HuH-7 (cell line): ENCODE data around the gene TNC.
A peak's percentile ranks its signal among the peaks of the same experiment; 100 is the strongest.

ENCODE experiments used
- DNase-seq: peaks from one replicate; pipeline ENCODE4 v3.0.0; 2011; ENCODE audit warnings: low spot score

TNC gene

DNA sequence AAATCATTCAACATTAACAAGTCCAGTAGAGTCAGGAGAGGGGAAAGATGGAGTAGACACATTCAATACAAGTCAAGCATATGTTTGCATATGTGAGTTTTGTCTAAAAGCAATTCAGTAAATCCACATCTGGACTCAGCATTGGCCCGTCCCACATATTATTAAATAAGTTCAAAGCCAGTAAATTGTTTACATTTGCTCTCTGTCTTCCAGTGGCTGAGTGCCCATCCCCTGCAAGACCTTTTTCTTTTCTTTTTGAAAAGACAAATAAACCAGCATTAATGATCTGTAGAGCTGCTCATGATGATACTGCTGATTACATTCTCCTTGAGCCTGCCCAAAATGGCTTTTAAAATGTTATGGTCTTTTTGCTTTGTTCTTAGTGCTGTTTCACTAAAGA is 71.1 kb downstream of the TNC start:
- DNase-seq: no peak

DNA sequence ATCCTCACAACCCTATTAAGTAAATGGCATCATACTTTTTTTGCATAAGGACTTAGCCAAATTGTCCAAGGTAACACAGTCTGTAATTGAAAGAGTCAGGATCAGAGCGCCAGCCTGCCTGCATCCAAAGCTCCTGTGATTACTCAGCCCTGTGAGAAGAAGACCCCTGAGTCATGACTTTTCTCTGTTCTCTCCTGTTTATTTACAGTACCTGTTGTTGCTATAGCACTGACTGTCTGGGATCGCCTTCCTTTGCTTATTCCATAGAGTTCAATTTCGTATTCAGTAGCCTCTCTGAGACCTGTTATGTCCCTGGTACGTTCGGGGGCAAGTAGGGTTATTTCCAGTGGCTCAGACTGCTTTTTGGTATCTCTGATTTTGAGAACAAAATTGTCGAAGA is 71.8 kb downstream of the TNC start:
- DNase-seq: no peak

DNA sequence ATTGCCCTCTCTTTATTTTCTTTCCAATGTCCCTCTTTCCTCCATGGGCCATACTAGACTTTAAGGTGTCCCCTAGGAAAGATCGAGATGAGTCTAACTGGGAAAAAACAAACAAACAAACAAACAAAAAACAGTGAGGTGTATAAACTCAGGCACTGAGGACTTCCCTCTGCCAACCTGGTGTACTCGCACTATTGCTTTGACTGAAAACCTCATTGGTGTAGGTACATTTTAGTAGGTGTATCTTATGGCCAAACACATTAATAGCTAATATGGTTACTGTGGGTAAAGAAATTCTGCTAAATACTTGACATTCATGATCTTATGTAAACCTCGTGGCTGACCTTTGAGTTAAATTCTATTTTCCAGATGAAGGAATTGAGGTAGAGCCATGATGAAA is 74.3 kb downstream of the TNC start:
- no peak for DNase-seq

DNA sequence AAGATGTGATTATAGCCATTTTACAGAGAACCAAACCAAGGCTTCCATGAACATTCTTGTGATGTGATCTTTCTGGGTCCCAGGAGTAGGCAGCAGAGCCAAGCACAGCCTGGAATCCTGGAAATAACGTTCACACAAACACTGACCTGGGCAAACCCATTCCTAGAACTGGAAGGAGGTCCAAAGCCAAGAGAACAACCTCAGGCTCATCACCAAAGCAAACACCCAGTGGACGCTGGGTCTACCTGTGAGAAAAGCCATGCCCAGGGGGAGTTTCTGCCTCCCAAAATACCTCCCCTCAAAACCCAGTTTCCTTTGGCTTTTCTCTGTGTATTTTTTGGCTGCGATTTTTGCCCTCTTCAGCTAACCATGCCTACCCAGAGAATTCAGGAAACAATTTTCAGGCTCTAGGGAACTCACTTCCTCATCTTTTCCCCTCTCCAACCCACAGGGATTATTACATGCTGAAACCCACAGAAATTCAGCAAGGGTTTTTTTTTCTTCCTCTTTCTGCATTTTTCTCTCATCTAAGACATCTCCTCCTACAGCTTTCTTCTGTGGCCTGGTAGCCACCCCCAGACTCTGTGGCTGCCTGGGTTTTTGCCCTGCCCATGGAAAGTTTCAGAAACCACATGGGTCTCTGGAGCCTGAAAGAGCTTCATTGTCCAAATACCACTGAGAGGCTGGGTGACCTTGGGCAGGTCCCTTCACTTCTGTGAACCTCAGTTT is 75.0 kb downstream of the TNC start:
- DNase-seq: no peak

DNA sequence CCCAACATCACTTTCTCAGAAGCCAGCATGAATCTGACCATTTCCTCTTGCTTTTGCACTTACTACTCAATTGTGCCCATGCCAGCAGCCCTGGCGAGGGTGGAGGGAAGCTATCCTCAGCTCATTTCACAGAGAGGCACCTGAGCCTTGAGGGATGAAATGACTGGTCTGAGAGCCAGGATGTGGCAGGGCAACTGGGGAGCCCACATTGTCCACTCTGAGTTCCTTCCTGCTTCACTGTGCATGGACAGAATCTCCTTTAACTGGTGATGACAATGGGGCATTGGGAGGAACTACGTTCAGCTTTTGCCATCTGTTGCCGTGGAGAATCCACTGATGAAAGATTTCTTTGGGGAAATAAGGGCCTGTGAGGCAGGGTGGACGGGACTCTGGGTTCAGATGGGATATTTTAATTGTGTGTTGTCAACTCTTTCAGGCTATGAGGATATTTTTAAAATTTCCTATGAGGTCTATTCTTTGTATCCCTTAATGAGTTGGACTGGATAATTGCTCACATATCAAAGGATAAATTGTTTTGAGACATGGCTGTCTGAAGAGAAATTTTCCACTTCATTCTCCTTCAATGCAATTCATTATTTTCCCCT is 78.3 kb downstream of the TNC start:
- DNase-seq: no peak

DNA sequence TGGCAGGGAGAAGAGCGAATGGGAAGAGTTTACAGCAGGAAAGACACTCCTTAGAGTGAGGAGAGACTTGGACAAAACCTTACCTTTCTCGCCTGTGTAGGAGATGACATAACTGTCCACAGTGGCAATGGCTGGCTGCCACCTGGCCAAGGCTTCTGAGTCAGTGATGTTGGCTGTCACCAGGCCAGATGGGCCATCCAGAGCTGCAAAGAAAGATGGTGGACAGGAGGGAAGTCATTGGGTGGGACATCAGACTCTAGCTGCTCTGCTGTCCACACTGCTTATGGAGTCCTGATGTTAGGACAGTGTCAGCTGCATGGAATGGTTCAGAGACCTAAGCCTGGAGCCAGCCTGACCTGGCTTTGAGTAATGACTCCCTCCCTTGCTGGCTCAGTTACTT is 79.8 kb downstream of the TNC start:
- no peak for DNase-seq

DNA sequence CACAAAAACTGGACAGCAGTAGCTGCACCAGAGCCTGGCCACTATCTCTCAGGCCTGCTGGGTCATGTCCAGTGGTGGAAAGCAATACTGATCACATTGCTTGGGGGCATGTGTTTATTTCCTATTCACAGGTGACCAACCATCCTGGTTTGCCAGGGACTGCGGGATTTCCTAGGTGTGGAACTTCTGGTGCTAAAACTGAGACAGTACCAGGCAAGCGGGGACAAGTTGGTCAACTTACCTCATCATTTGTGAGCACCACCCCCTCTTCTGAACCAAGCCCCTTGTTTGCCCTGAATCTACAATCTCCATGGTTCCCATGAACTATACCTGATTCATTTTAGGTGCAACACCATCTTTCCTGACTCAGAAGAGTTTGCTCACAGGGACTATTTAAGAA is 81.3 kb downstream of the TNC start:
- DNase-seq: no peak

DNA sequence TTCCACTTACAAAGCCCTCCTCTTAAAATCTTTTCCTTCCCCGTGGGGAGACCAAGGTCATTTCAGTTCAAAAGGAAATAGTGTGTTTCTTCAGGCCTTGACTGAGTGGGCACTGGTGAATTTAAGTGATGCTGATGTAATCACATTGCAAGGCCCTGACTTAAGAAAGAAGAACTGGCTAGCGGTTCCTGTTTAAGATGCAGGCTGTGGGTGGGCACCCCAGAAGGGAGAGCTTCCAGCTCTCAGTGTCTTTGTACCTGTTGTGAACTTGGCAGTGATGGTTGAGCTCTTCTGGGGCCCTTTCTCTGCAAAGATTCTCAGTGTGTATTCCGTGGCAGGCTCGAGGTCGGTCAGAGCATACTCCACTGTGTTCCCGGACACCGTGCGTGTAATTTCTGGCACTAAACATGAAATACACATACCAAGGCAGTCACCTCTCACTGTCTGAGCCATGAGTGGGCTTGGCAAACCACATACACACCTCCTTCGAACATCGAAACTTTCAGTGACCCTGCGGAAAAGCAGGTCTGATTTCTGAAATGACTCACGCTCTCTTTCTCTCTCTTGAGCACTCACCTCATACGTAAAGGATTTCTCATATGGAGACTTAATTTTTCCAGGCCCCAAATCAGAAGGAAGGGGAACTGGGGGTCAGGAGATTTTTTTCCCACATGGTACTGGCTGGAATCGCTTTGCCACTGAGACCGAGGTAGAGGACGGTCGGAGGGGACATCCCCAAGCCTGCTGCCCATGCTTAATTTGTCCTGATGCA is 81.9 kb downstream of the TNC start:
- DNase-seq: no peak

DNA sequence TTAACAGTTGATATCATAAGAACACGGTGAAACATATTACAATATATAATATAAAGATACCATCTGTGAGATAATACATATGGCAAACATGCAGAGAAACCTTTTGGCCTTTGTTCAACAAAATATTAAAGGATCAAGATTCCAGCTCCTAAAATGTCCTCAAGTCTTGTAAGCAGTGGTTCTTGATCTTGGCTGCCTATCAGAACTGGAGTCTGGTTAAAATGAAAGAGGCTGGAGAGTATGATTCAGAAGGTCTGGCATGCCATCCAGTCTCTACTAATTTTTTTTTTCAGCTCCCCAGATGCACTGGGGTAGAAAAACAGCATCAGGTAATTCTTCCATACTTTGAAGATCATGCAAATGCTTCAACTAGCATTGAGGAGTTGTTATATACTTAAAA is 83.2 kb downstream of the TNC start:
- DNase-seq: no peak

DNA sequence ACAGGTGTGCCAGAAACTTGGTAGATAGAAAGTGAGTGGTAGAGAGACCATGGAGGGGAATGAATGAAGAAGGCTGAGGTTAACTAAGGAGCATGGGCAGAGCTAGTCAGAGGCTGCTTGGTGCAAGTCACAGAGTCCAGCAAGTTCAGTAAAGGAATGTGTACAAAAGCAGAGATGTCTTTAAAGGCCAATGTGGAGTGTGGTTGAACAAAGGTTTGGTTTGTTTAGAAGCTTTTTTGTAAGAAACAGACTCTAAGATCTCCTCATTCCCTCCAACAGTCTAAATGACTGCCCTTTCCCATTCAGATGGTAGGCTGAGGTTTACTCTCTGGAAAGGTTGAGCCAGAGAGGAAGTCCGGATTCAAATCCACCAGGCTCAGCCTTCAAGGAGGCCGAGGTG is 84.2 kb downstream of the TNC start:
- DNase-seq: no peak

DNA sequence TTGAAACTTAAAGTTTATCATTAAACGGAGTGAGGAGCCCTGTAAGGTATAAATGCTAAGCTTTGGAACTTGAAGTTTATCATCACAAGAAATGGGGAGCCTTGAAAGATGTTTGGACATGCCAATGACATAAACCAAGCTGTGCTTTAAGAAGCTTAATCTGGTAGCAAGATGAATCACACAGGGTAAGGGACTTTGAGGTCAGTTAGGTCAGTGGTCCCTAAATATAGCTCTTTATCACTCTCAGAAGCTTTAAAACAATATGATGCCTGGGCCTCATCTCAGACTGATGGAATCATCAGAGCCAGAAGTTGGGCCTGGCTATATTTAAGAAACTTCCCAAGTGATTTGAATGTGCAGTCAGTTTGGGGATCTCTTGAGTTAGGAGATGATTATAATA is 85.7 kb downstream of the TNC start:
- no peak for DNase-seq

DNA sequence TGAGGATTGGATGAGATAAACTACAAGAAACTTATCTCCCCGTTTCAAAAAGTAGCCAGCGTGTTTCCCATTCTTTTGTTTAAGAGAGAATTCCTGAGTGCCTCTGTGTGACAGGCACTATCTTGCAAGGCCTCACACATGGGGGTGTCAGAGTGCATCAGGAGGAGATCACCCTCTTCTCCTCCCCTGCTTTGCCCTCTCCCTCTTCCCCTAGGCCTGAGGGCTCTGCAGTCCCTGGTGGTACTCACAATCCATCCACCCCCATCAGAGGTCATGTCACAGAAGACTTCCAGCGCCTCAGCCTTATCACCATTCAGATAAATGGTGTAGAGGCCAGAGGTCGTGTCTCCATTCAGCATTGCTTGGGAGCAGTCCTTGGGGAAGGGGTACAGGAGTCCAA is 88.0 kb downstream of the TNC start:
- no peak for DNase-seq

DNA sequence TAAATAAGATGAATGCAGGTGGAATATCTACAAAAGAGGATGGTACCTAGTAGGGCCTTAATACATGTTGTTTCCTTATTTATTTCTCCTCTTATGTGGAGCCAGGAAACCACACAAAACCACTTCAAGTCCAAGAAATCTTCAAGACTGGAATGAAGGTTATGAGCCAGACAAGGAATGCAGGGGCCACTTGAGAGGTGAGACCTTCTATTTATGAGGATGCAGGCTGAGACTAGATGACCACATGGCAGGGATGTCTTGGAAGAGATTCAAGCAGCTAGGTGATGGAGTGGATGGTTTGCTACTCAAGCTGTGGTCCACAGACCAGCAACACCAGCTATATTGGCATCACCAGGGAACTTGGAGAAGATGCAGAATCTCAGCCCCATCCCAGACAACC is 92.2 kb downstream of the TNC start:
- DNase-seq: no peak

DNA sequence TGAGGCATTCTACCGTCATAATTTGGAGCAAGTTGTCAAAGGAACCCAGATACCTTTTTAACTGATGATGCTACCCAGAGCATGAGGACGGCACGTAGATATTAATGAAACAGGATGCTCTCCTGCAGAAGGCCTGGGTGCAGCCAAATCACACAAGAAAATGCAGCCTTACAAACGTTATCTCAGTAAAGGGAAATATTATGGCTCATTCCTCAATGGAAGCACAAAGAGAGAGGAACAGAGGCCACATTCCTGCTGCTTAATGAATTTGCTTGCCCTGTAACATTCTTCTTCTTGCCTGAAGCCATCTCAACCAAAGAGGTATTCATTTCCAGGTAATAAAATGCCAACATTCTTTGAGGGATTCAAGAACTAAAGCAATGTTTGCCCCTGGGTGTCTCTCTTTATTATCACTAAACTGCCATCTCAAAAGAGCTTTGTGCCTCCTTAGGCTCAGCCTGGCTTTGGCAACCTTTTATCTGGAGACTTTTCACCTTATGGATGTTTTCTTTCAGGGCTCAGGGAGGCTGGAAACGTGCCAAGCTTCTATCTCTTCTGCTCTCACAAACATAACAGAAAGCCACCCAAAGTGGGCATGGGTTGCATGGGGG is 92.9 kb downstream of the TNC start:
- no peak for DNase-seq

DNA sequence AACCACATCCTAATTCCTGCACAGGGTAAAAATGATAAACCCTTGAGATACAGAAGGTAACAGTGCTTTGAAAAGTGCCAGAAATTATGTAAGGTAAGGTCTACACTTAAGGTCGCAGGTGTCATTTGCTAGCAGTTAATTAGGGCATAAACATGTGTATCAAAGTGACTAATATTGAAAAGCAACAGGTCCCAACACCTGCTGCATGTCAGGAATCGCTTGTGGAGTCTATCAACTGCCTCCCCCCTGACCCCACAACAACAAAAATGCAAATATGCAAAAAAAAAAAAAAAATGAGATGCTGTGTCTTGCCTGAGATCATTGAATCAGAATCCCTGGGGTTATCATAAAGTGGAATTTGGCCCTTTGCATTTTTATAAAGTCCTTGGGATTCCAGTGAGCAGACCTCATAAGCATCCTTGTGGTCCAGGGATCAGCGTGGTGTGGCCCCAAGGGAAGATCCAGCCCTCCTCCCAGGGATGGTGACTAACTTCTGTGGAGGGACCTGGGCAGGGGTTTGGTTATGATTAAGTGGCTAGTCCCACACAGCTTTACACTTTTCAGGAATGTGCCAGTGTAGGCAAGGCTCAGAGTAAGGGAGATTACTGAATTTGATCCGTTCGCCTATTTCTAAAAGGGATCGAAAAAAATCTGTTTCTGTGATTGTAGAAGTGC is 95.1 kb downstream of the TNC start:
- no peak for DNase-seq

DNA sequence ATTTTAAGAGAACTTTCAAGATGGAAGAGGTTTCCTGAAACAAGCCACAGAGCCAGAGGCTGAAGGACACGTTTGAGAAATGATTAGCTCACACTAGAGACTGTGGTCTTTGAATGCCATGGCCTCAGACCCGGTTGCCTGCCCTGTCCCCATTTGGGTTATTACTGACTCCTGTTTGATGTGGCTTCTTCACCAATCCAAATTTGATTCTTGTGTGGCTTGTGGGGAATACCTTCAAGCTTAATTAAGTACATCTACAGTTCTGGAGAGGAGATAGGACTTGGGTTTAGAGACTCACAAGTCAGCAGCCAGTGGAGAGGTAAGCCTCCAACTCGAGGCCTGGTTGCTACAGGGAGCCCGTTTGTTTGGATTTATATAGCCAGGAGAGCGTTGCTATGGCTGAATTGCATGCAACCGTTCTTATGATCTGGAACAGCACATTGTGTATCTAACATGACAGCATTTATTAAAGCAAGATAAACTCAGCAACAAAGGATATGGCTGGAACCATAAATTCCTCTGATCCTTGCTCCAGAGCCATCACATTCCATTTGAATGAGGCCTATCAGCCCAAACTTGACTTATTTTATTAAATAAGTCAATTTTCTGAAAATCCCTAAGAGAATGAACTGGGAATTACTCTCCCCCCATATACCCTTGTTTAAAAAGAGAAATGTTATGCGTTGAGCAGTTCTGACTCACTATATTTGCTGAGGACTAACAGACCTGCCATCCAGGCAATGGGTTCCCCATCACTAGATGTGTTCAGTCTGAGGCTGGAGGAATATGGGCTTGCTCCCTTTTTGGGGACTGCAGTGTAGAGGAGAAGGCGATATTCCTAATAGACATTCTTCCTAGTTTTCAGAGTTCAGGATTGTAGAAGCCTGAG is 99.2 kb downstream of the TNC start:
- DNase-seq: no peak

DNA sequence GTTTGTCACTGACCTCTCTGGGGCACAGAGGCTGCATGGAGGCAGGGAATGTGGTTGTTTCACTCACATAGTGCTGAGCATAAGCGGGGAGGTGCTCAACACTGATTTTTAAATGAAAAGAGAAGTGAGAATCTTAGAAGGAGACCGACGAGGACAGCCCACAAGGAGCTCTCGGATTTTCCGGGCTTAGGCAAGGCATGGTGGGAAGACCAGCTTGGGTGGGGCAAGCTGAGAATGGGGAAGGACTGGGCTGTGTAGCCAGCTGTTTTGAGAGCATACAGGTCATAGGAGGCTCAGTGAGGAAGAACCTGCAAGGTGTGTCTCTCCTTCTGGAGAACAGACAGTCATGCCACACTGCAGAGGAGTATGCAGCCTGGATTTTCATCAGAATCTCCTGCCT is 101.6 kb downstream of the TNC start:
- DNase-seq: no peak

DNA sequence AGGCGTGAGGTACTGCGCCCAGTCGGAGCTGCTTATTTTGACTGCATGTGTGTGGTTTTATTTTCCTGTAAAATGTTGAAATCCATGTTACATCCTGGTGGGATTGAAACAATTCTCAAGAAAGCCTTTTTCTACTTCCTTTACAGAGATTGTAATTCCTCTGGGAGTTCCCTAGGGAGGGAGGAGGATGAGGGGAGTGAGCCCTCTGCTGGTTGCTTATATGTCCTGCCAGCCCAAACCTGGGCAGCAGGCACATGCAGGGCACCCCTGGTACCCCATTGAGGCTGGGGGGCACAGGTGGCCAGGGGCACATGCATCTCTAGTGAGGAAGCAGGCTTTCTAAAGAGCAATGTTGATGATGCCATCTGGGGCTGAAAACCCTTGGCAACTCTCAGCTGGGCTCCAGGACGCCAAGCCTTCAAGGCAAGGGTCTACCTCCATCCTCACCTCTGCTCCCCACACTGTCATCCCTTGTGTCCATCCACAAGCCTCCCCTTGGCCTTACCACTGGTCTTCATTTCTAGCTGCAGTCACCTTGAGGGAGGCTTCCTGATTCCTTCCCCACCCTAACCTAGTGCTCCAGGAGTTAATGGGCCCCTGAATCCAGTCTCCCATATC is 102.8 kb downstream of the TNC start:
- peak; percentile 40 for DNase-seq

DNA sequence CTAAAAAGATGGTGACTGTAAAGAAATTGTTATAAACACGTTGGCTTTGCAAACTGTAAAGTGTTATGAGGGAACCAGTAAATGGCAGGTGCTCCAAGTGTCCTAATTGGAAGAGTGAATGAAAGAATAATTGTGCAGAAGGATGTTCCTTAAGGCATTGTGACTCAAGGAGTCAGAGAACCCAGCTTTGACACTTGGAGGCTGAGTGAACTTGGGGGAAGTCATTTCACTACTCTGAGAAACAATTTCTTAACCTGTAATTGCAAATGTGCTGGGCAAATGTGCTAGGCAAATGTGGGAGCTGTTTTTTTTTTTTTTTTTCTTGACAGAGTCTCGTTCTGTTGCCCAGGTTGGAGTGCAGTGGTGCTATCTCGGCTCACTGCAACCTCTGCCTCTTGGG is 103.5 kb downstream of the TNC start:
- DNase-seq: no peak

DNA sequence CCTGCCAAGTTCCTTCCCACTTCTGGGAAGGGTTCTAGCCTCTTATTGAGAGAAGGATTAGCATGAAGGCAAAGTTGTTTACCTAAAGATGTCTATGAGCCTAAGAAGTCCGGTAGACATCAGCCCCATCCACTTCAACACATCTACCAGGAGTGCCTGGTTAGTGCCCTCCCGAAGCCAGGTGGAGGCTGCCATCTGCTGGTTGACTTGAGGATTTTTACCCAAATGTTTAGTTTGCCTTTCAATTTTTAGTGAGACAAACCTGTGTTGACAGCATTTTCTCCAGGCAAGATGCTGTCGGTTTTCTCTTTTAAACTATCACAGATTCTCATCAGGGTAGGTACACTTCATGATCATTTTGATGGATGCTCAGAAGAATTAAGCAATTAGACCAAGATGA is 104.0 kb downstream of the TNC start:
- peak; percentile 74 for DNase-seq

DNA sequence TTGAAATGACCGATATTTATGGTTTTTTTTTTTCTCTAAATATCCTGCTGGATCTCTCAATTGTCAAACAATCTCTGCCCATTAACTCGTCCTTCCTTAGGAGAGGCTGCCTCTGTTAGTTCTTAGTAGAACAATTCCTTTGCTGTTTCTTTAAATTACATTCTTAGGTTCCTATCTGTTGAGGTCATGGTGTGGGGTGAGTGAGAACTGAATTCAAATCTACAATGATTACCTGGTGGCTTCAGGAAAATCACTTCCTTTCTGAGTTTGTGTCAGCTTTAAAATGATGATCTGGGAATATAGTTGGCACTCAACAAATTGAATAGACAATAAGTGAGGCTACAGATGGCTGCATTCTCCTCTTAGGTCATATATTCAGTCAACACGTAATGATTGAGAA is 105.5 kb downstream of the TNC start:
- no peak for DNase-seq
